Lung (tissue), 12 donors: ENCODE results near the gene CNTNAP2. TPM values are rescaled to one million over a fixed set of nuclear protein-coding genes. Genes with fewer than 3 reads are reported as not detected.

Source experiments
- ATAC-seq: fragments of 200-7000 bp; cut with Tn5 transposase; one replicate; pipeline ENCODE4 v1.9.1; 2020; ENCODE audit warnings: moderate number of reproducible peaks; ENCODE audit not compliant: insufficient read depth, low FRiP score
- DNase-seq, 3 donors: peaks; one replicate each; pipeline ENCODE4 v3.0.0-alpha.2; 2013 to 2017
- H3K27ac ChIP-seq, 2 donors: one replicate each; pipeline ENCODE4 v1.5.1; 2013; ENCODE audit warnings: mild to moderate bottlenecking in 2 of 2, moderate library complexity in 2 of 2, control low read depth in 1 of 2, inconsistent platforms in 1 of 2, low read depth in 1 of 2, low read length in 1 of 2
- H3K27me3 ChIP-seq, 3 donors: one replicate each; pipeline ENCODE4 v1.5.1; 2013; ENCODE audit warnings: low read length in 2 of 3; ENCODE audit not compliant: control insufficient read depth in 3 of 3, insufficient read depth in 3 of 3
- H3K36me3 ChIP-seq, 4 donors: one replicate each; pipeline ENCODE4 v1.5.1; 2013; ENCODE audit warnings: low read length in 4 of 4, mild to moderate bottlenecking in 1 of 4, moderate library complexity in 1 of 4; ENCODE audit not compliant: control insufficient read depth in 4 of 4, insufficient read depth in 4 of 4
- H3K4me1 ChIP-seq, 5 donors: one replicate each; pipeline ENCODE4 v1.5.1; 2013; ENCODE audit warnings: low read length in 5 of 5, mild to moderate bottlenecking in 2 of 5, moderate library complexity in 1 of 5; ENCODE audit not compliant: control insufficient read depth in 5 of 5, insufficient read depth in 5 of 5
- H3K4me3 ChIP-seq: one replicate; pipeline ENCODE4 v1.5.1; 2013; ENCODE audit warnings: mild to moderate bottlenecking, control low read depth, moderate library complexity
- H3K9ac ChIP-seq, 2 donors: one replicate each; pipeline ENCODE4 v1.5.1; 2013; ENCODE audit warnings: low read length in 2 of 2, control low read depth in 1 of 2; ENCODE audit not compliant: insufficient read depth in 1 of 2
- H3K9me3 ChIP-seq, 4 donors: one replicate each; pipeline ENCODE4 v1.5.1; 2013; ENCODE audit warnings: low read length in 3 of 4, mild to moderate bottlenecking in 1 of 4, moderate library complexity in 1 of 4; ENCODE audit not compliant: control insufficient read depth in 4 of 4, insufficient read depth in 3 of 4
- WGBS, 2 donors: extraction: QIAGEN DNeasy Blood & Tissue Kit; methylation state at CpG; one replicate each; pipeline ENCODE4 v1.1.7; 2013; 5-methylcytosine and 5-hydroxymethylcytosine counted together
- polyA plus RNA-seq, 2 donors: library from polyadenylated mRNA; stranded (reverse); fragments of 200-250 nt; gene quantifications; one replicate each; pipeline ENCODE4 v1.2.1, GENCODE V29; 2013
- total RNA-seq, 2 donors: library from RNA; depleted of rRNA in 1 of 2; stranded (reverse); fragments of >200 nt in 1 of 2; gene quantifications; one replicate each; pipeline ENCODE4 v1.2.1, GENCODE V29; 2014 to 2021
- TF ChIP-seq, protein P1 (sequence below): IDR thresholded peaks from 2 replicates; pipeline ENCODE4 v1.5.1; 2012; ENCODE audit warnings: mild to moderate bottlenecking; ENCODE audit errors: control extremely low read depth, extremely low read depth
- donor health status: control.
- donor health status: control.
- donor health status: Bipolar disorder and iron deficiency.
- donor health status: healthy.
- donor health status: DM: yes; HTN: yes; CAD: no.

CNTNAP2 gene
- total and polyA plus RNA-seq, 4 donors, result 0.18 to 45.3 (median 0.52) TPM

GRCh38 chr7:148028165-148028564 lies 1911.6 kb downstream of the CNTNAP2 start:
- Histone ChIP-seq H3K4me3 (no peak overlapping the region), H3K27ac (no peak overlapping the region), H3K9me3 (peaks cover 0 to 3% (median 0%) of the 10 kb centered on the region in 4 donors), H3K36me3 (no peaks in the 10 kb centered on the region), H3K4me1 (no peaks in the 10 kb centered on the region), H3K9ac (no peak overlapping the region), H3K27me3 (no peaks in the 10 kb centered on the region)
- ATAC-seq (no peak), DNase-seq (no peak)
- TF ChIP-seq, protein P1, sequence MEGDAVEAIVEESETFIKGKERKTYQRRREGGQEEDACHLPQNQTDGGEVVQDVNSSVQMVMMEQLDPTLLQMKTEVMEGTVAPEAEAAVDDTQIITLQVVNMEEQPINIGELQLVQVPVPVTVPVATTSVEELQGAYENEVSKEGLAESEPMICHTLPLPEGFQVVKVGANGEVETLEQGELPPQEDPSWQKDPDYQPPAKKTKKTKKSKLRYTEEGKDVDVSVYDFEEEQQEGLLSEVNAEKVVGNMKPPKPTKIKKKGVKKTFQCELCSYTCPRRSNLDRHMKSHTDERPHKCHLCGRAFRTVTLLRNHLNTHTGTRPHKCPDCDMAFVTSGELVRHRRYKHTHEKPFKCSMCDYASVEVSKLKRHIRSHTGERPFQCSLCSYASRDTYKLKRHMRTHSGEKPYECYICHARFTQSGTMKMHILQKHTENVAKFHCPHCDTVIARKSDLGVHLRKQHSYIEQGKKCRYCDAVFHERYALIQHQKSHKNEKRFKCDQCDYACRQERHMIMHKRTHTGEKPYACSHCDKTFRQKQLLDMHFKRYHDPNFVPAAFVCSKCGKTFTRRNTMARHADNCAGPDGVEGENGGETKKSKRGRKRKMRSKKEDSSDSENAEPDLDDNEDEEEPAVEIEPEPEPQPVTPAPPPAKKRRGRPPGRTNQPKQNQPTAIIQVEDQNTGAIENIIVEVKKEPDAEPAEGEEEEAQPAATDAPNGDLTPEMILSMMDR, result no peak
- 88 to 95% methylated on average over 3 of the region's 3 CpGs for WGBS, 2 donors

DNA sequence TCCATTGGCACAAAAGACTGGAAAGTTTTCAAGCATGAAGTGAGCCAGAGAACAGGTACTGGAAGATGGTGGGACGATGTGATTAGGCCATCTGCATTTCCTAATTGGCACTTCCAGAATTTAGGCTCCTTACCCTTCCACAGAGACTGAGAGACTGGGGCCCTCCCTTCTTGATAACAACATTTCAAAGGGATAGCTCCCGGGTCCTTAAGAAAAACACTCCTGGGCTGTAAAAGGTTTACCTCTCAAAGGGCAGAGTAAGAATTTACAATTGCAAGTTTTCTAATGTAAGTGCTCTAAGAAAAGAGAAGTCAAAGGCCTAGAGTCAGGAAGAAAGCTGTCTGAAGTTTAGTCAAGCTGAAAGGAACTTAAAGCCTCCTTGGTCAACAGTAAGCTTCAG lies 1914.4 kb downstream of the CNTNAP2 start:
- DNase-seq (no peak), ATAC-seq (no peak)
- H3K27ac ChIP-seq, result no peak overlapping the region
- H3K4me1 ChIP-seq, result no peaks in the 10 kb centered on the region
- no peak overlapping the region for H3K9ac ChIP-seq
- TF ChIP-seq, protein P1, result no peak
- peaks cover 0 to 3% (median 0%) of the 10 kb centered on the region in 4 donors for H3K9me3 ChIP-seq
- WGBS, 2 donors, result 50 to 72% methylated on average over 2 of the region's 2 CpGs
- H3K27me3 ChIP-seq, result no peaks in the 10 kb centered on the region
- H3K4me3 ChIP-seq, result no peak overlapping the region
- H3K36me3 ChIP-seq, result no peaks in the 10 kb centered on the region

GRCh38 chr7:148031811-148032210 lies 1915.2 kb downstream of the CNTNAP2 start:
- H3K27me3 ChIP-seq, result no peaks in the 10 kb centered on the region
- ATAC-seq (no peak), DNase-seq (no peak)
- no peaks in the 10 kb centered on the region for H3K4me1 ChIP-seq
- peaks cover 0 to 3% (median 0%) of the 10 kb centered on the region in 4 donors for H3K9me3 ChIP-seq
- H3K27ac ChIP-seq, result no peak overlapping the region
- no peak overlapping the region for H3K4me3 ChIP-seq
- H3K36me3 ChIP-seq, result no peaks in the 10 kb centered on the region
- TF ChIP-seq, protein P1, result no peak
- H3K9ac ChIP-seq, result no peak overlapping the region
- 66 to 74% methylated on average over 8 of the region's 8 CpGs for WGBS, 2 donors

GRCh38 chr7:148035950-148036349 lies 1919.3 kb downstream of the CNTNAP2 start:
- TF ChIP-seq, protein P1, result no peak
- 76 to 85% methylated on average over 1 of the region's 1 CpG for WGBS, 2 donors
- no peaks in the 10 kb centered on the region for H3K4me1 ChIP-seq
- H3K27me3 ChIP-seq, result no peaks in the 10 kb centered on the region
- no peak overlapping the region for H3K27ac ChIP-seq
- peaks cover 0 to 3% (median 1%) of the 10 kb centered on the region in 4 donors for H3K9me3 ChIP-seq
- no peak overlapping the region for H3K4me3 ChIP-seq
- DNase-seq, result no peak
- no peak overlapping the region for H3K9ac ChIP-seq
- no peaks in the 10 kb centered on the region for H3K36me3 ChIP-seq
- ATAC-seq, result no peak
